GM23338 (cell line): ENCODE data around the gene MAGI3. TPM values are rescaled to one million over a fixed set of nuclear protein-coding genes. Genes with fewer than 3 reads are reported as not detected.

ENCODE experiments used
- ATAC-seq: fragments of 200-7000 bp; cut with Tn5 transposase; 3 replicates; pipeline ENCODE4 v1.9.1; 2020
- DNase-seq: peaks from one replicate; pipeline ENCODE4 v3.0.0-alpha.2; 2015; ENCODE audit warnings: low spot score
- H2AFZ ChIP-seq: fragments of 200-600 bp; sonication (generic); 2 replicates; pipeline ENCODE4 v1.8.0; 2016; ENCODE audit warnings: antibody characterized with exemption, mild to moderate bottlenecking, moderate library complexity
- H3F3A ChIP-seq: fragments of 200-600 bp; sonication (generic); replicated peaks from 2 replicates; pipeline ENCODE4 v1.8.0; 2017; ENCODE audit warnings: antibody characterized with exemption, mixed run types, low read depth
- H3K27ac ChIP-seq: fragments of 200-600 bp; sonication (generic); 2 replicates; pipeline ENCODE4 v1.6.1; 2016; ENCODE audit warnings: low read depth
- H3K27me3 ChIP-seq: fragments of 200-600 bp; sonication (generic); 2 replicates; pipeline ENCODE4 v1.8.0; 2016; ENCODE audit warnings: mild to moderate bottlenecking, mixed run types, moderate library complexity; ENCODE audit not compliant: insufficient read depth
- H3K36me3 ChIP-seq: fragments of 200-600 bp; sonication (generic); 2 replicates; pipeline ENCODE4 v1.8.0; 2016; ENCODE audit warnings: mild to moderate bottlenecking; ENCODE audit not compliant: insufficient read depth
- H3K4me1 ChIP-seq: fragments of 200-600 bp; sonication (generic); 2 replicates; pipeline ENCODE4 v1.8.0; 2016; ENCODE audit warnings: mild to moderate bottlenecking, moderate library complexity; ENCODE audit not compliant: insufficient read depth
- H3K4me2 ChIP-seq: fragments of 200-600 bp; sonication (generic); 2 replicates; pipeline ENCODE4 v1.7.1; 2017; ENCODE audit warnings: mixed run types
- H3K4me3 ChIP-seq: fragments of 200-600 bp; sonication (generic); 2 replicates; pipeline ENCODE4 v1.6.1; 2016; ENCODE audit warnings: mixed run types
- H3K79me2 ChIP-seq: fragments of 200-600 bp; sonication (generic); replicated peaks from 2 replicates; pipeline ENCODE4 v1.8.0; 2017; ENCODE audit warnings: mild to moderate bottlenecking; ENCODE audit not compliant: insufficient read depth
- H3K9me2 ChIP-seq: fragments of 200-600 bp; sonication (generic); 2 replicates; pipeline ENCODE4 v1.8.0; 2017; ENCODE audit not compliant: insufficient read depth
- H4K20me1 ChIP-seq: fragments of 200-600 bp; sonication (generic); replicated peaks from 2 replicates; pipeline ENCODE4 v1.8.0; 2017; ENCODE audit warnings: mild to moderate bottlenecking; ENCODE audit not compliant: insufficient read depth
- H3K27ac Mint-ChIP-seq: 2 replicates; pipeline ENCODE4 v1.8.0; 2020; ENCODE audit warnings: inconsistent platforms, mild to moderate bottlenecking, moderate library complexity, mixed read lengths
- H3K27me3 Mint-ChIP-seq: 3 replicates; pipeline ENCODE4 v1.8.0; 2022; ENCODE audit warnings: low read depth, mild to moderate bottlenecking, moderate library complexity, mixed read lengths, inconsistent platforms; ENCODE audit not compliant: insufficient read depth, poor library complexity
- H3K36me3 Mint-ChIP-seq: 3 replicates; pipeline ENCODE4 v1.8.0; 2021; ENCODE audit warnings: low read depth, mild to moderate bottlenecking, inconsistent platforms, moderate library complexity, mixed read lengths
- H3K4me1 Mint-ChIP-seq: 3 replicates; pipeline ENCODE4 v1.8.0; 2020; ENCODE audit warnings: mild to moderate bottlenecking, inconsistent platforms, mixed read lengths
- H3K4me3 Mint-ChIP-seq: 3 replicates; pipeline ENCODE4 v1.8.0; 2021; ENCODE audit warnings: moderate library complexity, mild to moderate bottlenecking, inconsistent platforms, mixed read lengths
- H3K9me3 Mint-ChIP-seq: 3 replicates; pipeline ENCODE4 v1.8.0; 2020; ENCODE audit warnings: moderate library complexity, mild to moderate bottlenecking, inconsistent platforms, mixed read lengths
- CTCF ChIP-seq, 2 experiments: fragments of 200-600 bp in 1 of 2; sonication (generic) in 1 of 2; conservative IDR thresholded peaks; 2 replicates each; pipeline versions ENCODE4 v1.5.1 to v1.6.1; 2016 to 2017; ENCODE audit warnings: antibody characterized with exemption in 2 of 2, low read depth in 2 of 2, mild to moderate bottlenecking in 2 of 2, moderate library complexity in 1 of 2
- ETS1 ChIP-seq: IDR thresholded peaks from 2 replicates; pipeline ENCODE4 v1.6.1; 2016; ENCODE audit warnings: antibody characterized with exemption
- EZH2phosphoT487 ChIP-seq: fragments of 200-600 bp; sonication (generic); IDR thresholded peaks from one replicate; pipeline ENCODE4 v1.8.1; 2018; ENCODE audit warnings: antibody characterized with exemption; ENCODE audit not compliant: unreplicated experiment
- STAT1 ChIP-seq: IDR thresholded peaks from one replicate; pipeline ENCODE4 v1.6.1; 2016; ENCODE audit warnings: antibody characterized with exemption; ENCODE audit not compliant: unreplicated experiment
- ZNF114 ChIP-seq: fragments of 250-450 bp; sonication (Bioruptor Pico); IDR thresholded peaks from 2 replicates; pipeline ENCODE4 v1.5.0; 2020; ENCODE audit warnings: mild to moderate bottlenecking, moderate library complexity
- ZNF331 ChIP-seq: fragments of 250-450 bp; sonication (Bioruptor Pico); IDR thresholded peaks from 2 replicates; pipeline ENCODE4 v1.5.0; 2020; ENCODE audit warnings: low read depth, mild to moderate bottlenecking, moderate library complexity
- polyA plus RNA-seq: library from polyadenylated mRNA; unstranded; fragments of >200 nt; fragmentation: Nextera tagmentation; extraction: Ambion mirVana; gene quantifications from 2 replicates; pipeline ENCODE4 v1.2.1, GENCODE V29; 2016
- total RNA-seq: library from RNA; depleted of rRNA; stranded (reverse); fragments of >200 nt; shearing (Covaris generic); gene quantifications from 2 replicates; pipeline ENCODE4 v1.2.3, GENCODE V29; 2014
- TF ChIP-seq, protein P1 (sequence below): fragments of 250-450 bp; sonication (Bioruptor Pico); IDR thresholded peaks from 2 replicates; pipeline ENCODE4 v1.5.0; 2020; ENCODE audit warnings: mild to moderate bottlenecking, moderate library complexity

Gene MAGI3
- total and polyA plus RNA-seq, 2 experiments from 2014 or later, result 3.9 to 10.0 TPM

GRCh38 chr1:113380075-113380474, 10.2 kb upstream of the MAGI3 start:
- no peak for ATAC-seq
- Histone ChIP-seq H3K36me3 (no peaks in the 10 kb centered on the region), H3K27me3 (no peaks in the 10 kb centered on the region), H3K79me2 (no peaks in the 10 kb centered on the region), H3K4me1 (no peaks in the 10 kb centered on the region; the same call in 1 of the 2 replicates), H3K4me2 (no peak overlapping the region), H2AFZ (no peak overlapping the region), H3F3A (no peaks in the 10 kb centered on the region), H3K4me3 (no peak overlapping the region), H3K27ac (no peak overlapping the region), H3K9me2 (0 out of 2 replicates have a peak, but pooled peaks cover 3% of the 10 kb centered on the region), H4K20me1 (no peaks in the 10 kb centered on the region)
- DNase-seq, result no peak
- Mint-ChIP-seq H3K4me3 (no peak overlapping the region), H3K9me3 (no peaks in the 10 kb centered on the region), H3K4me1 (no peaks in the 10 kb centered on the region), H3K36me3 (no peaks in the 10 kb centered on the region), H3K27ac (no peak overlapping the region), H3K27me3 (peaks cover 1% of the 10 kb centered on the region)
- TF ChIP-seq CTCF (conservative IDR thresholded peaks at IDR 0.05; ENCODE audit: low read depth in 2 of 2), result no peak
- no peak for TF ChIP-seq ZNF331 (CRISPR knock-in tag)
- no peak for TF ChIP-seq EZH2phosphoT487
- TF ChIP-seq ZNF114 (CRISPR knock-in tag), result no peak
- TF ChIP-seq, protein P1, sequence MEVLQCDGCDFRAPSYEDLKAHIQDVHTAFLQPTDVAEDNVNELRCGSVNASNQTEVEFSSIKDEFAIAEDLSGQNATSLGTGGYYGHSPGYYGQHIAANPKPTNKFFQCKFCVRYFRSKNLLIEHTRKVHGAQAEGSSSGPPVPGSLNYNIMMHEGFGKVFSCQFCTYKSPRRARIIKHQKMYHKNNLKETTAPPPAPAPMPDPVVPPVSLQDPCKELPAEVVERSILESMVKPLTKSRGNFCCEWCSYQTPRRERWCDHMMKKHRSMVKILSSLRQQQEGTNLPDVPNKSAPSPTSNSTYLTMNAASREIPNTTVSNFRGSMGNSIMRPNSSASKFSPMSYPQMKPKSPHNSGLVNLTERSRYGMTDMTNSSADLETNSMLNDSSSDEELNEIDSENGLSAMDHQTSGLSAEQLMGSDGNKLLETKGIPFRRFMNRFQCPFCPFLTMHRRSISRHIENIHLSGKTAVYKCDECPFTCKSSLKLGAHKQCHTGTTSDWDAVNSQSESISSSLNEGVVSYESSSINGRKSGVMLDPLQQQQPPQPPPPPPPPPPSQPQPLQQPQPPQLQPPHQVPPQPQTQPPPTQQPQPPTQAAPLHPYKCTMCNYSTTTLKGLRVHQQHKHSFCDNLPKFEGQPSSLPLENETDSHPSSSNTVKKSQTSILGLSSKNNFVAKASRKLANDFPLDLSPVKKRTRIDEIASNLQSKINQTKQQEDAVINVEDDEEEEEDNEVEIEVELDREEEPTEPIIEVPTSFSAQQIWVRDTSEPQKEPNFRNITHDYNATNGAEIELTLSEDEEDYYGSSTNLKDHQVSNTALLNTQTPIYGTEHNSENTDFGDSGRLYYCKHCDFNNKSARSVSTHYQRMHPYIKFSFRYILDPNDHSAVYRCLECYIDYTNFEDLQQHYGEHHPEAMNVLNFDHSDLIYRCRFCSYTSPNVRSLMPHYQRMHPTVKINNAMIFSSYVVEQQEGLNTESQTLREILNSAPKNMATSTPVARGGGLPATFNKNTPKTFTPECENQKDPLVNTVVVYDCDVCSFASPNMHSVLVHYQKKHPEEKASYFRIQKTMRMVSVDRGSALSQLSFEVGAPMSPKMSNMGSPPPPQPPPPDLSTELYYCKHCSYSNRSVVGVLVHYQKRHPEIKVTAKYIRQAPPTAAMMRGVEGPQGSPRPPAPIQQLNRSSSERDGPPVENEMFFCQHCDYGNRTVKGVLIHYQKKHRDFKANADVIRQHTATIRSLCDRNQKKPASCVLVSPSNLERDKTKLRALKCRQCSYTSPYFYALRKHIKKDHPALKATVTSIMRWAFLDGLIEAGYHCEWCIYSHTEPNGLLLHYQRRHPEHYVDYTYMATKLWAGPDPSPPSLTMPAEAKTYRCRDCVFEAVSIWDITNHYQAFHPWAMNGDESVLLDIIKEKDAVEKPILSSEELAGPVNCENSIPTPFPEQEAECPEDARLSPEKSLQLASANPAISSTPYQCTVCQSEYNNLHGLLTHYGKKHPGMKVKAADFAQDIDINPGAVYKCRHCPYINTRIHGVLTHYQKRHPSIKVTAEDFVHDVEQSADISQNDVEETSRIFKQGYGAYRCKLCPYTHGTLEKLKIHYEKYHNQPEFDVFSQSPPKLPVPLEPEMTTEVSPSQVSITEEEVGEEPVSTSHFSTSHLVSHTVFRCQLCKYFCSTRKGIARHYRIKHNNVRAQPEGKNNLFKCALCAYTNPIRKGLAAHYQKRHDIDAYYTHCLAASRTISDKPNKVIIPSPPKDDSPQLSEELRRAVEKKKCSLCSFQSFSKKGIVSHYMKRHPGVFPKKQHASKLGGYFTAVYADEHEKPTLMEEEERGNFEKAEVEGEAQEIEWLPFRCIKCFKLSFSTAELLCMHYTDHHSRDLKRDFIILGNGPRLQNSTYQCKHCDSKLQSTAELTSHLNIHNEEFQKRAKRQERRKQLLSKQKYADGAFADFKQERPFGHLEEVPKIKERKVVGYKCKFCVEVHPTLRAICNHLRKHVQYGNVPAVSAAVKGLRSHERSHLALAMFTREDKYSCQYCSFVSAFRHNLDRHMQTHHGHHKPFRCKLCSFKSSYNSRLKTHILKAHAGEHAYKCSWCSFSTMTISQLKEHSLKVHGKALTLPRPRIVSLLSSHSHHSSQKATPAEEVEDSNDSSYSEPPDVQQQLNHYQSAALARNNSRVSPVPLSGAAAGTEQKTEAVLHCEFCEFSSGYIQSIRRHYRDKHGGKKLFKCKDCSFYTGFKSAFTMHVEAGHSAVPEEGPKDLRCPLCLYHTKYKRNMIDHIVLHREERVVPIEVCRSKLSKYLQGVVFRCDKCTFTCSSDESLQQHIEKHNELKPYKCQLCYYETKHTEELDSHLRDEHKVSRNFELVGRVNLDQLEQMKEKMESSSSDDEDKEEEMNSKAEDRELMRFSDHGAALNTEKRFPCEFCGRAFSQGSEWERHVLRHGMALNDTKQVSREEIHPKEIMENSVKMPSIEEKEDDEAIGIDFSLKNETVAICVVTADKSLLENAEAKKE (CRISPR knock-in tag), result no peak
- TF ChIP-seq ETS1, result no peak
- TF ChIP-seq STAT1, result no peak
